ENCODE measurements around the gene NOTCH2. TPM values are rescaled to one million over a fixed set of nuclear protein-coding genes. Genes with fewer than 3 reads are reported as not detected.

NOTCH2 gene
- polyA plus RNA-seq, 4 donors, result 138 to 158 (median 139) TPM

- no peak for DNase-seq (ENCODE audit: low read depth in 4 of 4, low spot score in 2 of 4)
Measured at GRCh38 chr1:119952496-119952895, 117.0 kb downstream of the NOTCH2 start.

GRCh38 chr1:119948342-119949214, 120.9 kb downstream of the NOTCH2 start:
- DNase-seq (ENCODE audit: low read depth in 4 of 4, low spot score in 2 of 4), result peak; percentile 39 to 62 (median 47)

- DNase-seq (ENCODE audit: low read depth in 4 of 4, low spot score in 2 of 4), result no peak
Measured at GRCh38 chr1:119947468-119947867, 122.0 kb downstream of the NOTCH2 start.

GRCh38 chr1:119946724-119947123, 122.7 kb downstream of the NOTCH2 start:
- no peak for DNase-seq (ENCODE audit: low read depth in 4 of 4, low spot score in 2 of 4)

- DNase-seq (ENCODE audit: low read depth in 4 of 4, low spot score in 2 of 4), result no peak
Measured at GRCh38 chr1:119943216-119943615, 126.2 kb downstream of the NOTCH2 start.

- DNase-seq (ENCODE audit: low read depth in 4 of 4, low spot score in 2 of 4), result no peak
Measured at GRCh38 chr1:119941392-119941791, 128.1 kb downstream of the NOTCH2 start.

- DNase-seq (ENCODE audit: low read depth in 4 of 4, low spot score in 2 of 4), result no peak
Measured at GRCh38 chr1:119940697-119941096, 128.8 kb downstream of the NOTCH2 start.

- DNase-seq (ENCODE audit: low read depth in 4 of 4, low spot score in 2 of 4), result no peak
Measured at GRCh38 chr1:119937198-119937597, 132.3 kb downstream of the NOTCH2 start.

GRCh38 chr1:119935915-119936314, 133.5 kb downstream of the NOTCH2 start:
- DNase-seq (ENCODE audit: low read depth in 4 of 4, low spot score in 2 of 4), result no peak

GRCh38 chr1:119935373-119935772, 134.1 kb downstream of the NOTCH2 start:
- no peak for DNase-seq (ENCODE audit: low read depth in 4 of 4, low spot score in 2 of 4)

GRCh38 chr1:119933397-119933796, 136.1 kb downstream of the NOTCH2 start:
- no peak for DNase-seq (ENCODE audit: low read depth in 4 of 4, low spot score in 2 of 4)

- no peak for DNase-seq (ENCODE audit: low read depth in 4 of 4, low spot score in 2 of 4)
Measured at GRCh38 chr1:119929643-119930315, 139.7 kb downstream of the NOTCH2 start.

GRCh38 chr1:119926553-119926952, 142.9 kb downstream of the NOTCH2 start:
- no peak for DNase-seq (ENCODE audit: low read depth in 4 of 4, low spot score in 2 of 4)

GRCh38 chr1:119924948-119925898, 144.2 kb downstream of the NOTCH2 start:
- no peak for DNase-seq (ENCODE audit: low read depth in 4 of 4, low spot score in 2 of 4)

- DNase-seq (ENCODE audit: low read depth in 4 of 4, low spot score in 2 of 4), result no peak
Measured at GRCh38 chr1:119920104-119920968, 149.1 kb downstream of the NOTCH2 start.

GRCh38 chr1:119919241-119919640, 150.2 kb downstream of the NOTCH2 start:
- DNase-seq (ENCODE audit: low read depth in 4 of 4, low spot score in 2 of 4), result no peak

- DNase-seq (ENCODE audit: low read depth in 4 of 4, low spot score in 2 of 4), result no peak
Measured at GRCh38 chr1:119918301-119918700, 151.2 kb downstream of the NOTCH2 start.

GRCh38 chr1:119917304-119918055, 152.0 kb downstream of the NOTCH2 start:
- no peak for DNase-seq (ENCODE audit: low read depth in 4 of 4, low spot score in 2 of 4)

GRCh38 chr1:119915517-119915916, 153.9 kb downstream of the NOTCH2 start:
- no peak for DNase-seq (ENCODE audit: low read depth in 4 of 4, low spot score in 2 of 4)
